ENCODE data around the gene CDK14.

Gene CDK14

DNA sequence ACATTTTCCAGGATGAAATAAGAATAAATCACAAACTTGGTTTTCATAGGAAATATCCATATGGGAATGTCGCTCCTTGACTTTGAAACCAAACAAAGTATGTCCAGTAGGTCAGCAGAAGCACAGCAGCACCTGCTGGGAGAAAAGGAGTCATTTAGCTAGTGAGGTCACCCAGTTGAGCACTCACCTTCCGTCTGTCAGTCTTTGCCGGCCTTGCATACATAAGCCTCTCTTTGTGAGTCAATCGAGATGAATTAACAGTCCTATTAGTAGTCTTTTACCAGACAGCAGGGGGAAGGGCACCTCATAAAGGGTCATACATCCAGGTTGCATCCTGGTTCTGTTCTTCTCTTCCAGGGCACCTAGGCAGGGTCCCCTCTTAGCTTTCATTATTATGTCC is 435.6 kb downstream of the CDK14 start:
- DNase-seq (ENCODE audit: extremely low read depth, insufficient read length): no peak
- no peaks in the 10 kb centered on the region for H3K27me3 ChIP-seq (replicated peaks; ENCODE audit: control insufficient read depth, insufficient read depth, low read length)
- H3K36me3 ChIP-seq (ENCODE audit: control insufficient read depth, insufficient read depth, low read length): no peaks in the 10 kb centered on the region
- TF ChIP-seq, protein P1, sequence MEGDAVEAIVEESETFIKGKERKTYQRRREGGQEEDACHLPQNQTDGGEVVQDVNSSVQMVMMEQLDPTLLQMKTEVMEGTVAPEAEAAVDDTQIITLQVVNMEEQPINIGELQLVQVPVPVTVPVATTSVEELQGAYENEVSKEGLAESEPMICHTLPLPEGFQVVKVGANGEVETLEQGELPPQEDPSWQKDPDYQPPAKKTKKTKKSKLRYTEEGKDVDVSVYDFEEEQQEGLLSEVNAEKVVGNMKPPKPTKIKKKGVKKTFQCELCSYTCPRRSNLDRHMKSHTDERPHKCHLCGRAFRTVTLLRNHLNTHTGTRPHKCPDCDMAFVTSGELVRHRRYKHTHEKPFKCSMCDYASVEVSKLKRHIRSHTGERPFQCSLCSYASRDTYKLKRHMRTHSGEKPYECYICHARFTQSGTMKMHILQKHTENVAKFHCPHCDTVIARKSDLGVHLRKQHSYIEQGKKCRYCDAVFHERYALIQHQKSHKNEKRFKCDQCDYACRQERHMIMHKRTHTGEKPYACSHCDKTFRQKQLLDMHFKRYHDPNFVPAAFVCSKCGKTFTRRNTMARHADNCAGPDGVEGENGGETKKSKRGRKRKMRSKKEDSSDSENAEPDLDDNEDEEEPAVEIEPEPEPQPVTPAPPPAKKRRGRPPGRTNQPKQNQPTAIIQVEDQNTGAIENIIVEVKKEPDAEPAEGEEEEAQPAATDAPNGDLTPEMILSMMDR (IDR thresholded peaks at IDR 0.05; ENCODE audit: insufficient read depth, low read length, poor library complexity, severe bottlenecking): no peak
- no peak overlapping the region for H3K4me3 ChIP-seq (replicated peaks; ENCODE audit: low read depth, low read length)

DNA sequence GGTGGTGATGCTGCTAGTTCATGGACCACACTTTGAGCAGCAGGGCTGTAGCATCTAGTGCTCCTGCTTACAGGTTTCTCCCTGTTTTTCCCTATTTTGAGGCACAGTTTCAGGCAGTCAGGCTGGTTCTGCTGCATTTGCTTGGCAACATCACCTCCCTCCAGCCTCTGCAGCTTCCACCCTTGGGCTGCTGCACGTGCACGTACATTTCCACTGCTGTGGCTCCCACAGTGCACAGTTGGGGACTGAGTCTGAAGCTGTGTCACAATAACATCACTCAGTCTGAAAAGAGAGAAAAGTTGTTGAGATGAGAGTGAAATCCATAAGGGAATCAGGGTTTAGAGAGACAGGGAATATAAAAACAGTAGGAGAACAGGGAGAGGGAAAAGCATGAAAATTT is 437.5 kb downstream of the CDK14 start:
- Histone ChIP-seq H3K36me3 (ENCODE audit: control insufficient read depth, insufficient read depth, low read length) (no peaks in the 10 kb centered on the region), H3K4me3 (replicated peaks; ENCODE audit: low read depth, low read length) (no peak overlapping the region), H3K27me3 (replicated peaks; ENCODE audit: control insufficient read depth, insufficient read depth, low read length) (no peaks in the 10 kb centered on the region)
- TF ChIP-seq, protein P1 (IDR thresholded peaks at IDR 0.05; ENCODE audit: insufficient read depth, low read length, poor library complexity, severe bottlenecking): no peak
- DNase-seq (ENCODE audit: extremely low read depth, insufficient read length): no peak

DNA sequence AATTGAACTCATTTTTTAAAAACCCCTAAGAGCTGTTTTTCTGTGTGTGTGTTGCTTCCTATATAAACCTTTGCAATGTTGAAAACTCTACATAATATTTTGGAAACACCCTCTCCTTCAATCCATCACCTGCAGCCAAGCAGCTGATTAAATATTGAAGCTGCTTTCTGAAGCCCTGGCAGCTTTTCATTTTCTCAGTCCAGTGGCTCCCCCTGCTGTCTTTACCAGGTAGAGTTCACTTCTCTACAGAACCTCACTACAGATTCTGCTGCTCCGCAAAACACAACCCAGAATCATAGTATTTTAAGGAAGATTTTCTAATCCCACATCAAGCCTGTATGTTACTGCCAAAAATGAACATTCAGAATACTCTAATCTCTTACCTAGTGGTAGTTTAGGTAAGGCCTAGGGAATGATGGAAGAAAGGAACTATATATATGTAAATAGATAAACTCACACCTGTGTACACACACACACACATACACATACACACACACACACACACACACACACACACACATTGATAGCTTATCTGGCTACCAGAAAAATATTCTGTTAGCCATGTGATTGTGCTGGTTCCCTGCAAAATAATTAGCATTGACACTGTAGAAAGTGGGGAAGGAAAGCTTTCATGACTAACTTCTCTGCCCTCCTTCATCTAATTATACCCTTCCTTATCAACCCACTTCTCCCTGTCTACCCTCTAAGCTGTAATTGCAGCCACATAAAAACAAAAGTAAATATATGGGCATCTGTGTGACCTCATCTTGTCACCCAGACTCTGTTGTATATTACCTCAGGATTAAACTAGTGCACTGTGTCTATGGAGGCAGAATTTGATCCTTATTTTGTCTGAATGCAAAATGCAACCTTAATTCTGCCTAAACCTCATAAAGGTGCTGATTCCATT is 438.6 kb downstream of the CDK14 start:
- H3K36me3 ChIP-seq (ENCODE audit: control insufficient read depth, insufficient read depth, low read length): no peaks in the 10 kb centered on the region
- H3K4me3 ChIP-seq (replicated peaks; ENCODE audit: low read depth, low read length): no peak overlapping the region
- no peak for DNase-seq (ENCODE audit: extremely low read depth, insufficient read length)
- TF ChIP-seq, protein P1 (IDR thresholded peaks at IDR 0.05; ENCODE audit: insufficient read depth, low read length, poor library complexity, severe bottlenecking): peak; percentile 67
- H3K27me3 ChIP-seq (replicated peaks; ENCODE audit: control insufficient read depth, insufficient read depth, low read length): no peaks in the 10 kb centered on the region

DNA sequence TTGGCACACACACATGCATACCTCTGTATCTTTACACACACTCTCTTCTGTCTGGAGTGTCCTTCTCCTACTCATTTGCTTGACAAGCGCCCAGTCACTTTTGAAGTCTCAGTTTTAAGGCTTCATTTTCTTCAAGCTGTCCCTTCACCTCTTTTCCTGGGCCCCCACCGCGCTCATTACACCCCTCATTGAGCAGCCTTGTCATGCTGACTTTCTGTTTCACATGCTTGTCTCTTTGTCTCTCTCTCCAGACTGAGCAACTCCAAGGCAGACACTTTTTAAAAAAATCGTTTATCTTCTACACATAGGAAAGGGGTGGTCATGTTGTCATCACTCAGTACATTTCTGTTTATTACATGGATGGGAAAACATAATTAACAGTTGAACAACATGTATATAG is 442.9 kb downstream of the CDK14 start:
- Histone ChIP-seq H3K4me3 (replicated peaks; ENCODE audit: low read depth, low read length) (no peak overlapping the region), H3K27me3 (replicated peaks; ENCODE audit: control insufficient read depth, insufficient read depth, low read length) (no peaks in the 10 kb centered on the region; the same call in 1 of the 2 replicates), H3K36me3 (ENCODE audit: control insufficient read depth, insufficient read depth, low read length) (no peaks in the 10 kb centered on the region)
- no peak for DNase-seq (ENCODE audit: extremely low read depth, insufficient read length)
- TF ChIP-seq, protein P1 (IDR thresholded peaks at IDR 0.05; ENCODE audit: insufficient read depth, low read length, poor library complexity, severe bottlenecking): no peak

DNA sequence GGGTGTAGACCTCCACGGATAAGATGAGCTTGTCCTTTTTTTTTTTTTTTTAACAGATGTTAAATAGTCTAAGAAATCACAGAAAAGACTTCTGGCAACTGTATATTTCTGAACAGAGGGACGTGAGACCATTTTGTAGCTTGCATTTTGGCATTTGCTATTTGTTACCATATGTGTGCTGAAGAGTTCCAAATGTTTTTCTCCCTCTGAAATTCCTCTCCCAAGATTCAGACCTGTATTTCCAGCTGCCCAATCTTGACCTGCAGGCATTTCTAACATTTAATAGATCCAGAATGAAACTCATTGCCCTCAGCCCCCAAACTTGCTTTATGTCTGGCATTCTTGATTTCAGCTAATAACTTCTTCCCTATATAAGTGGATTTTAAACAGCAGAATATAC is 445.0 kb downstream of the CDK14 start:
- TF ChIP-seq, protein P1 (IDR thresholded peaks at IDR 0.05; ENCODE audit: insufficient read depth, low read length, poor library complexity, severe bottlenecking): no peak
- Histone ChIP-seq H3K27me3 (replicated peaks; ENCODE audit: control insufficient read depth, insufficient read depth, low read length) (no peaks in the 10 kb centered on the region; the same call in 1 of the 2 replicates), H3K4me3 (replicated peaks; ENCODE audit: low read depth, low read length) (no peak overlapping the region), H3K36me3 (ENCODE audit: control insufficient read depth, insufficient read depth, low read length) (no peaks in the 10 kb centered on the region)
- DNase-seq (ENCODE audit: extremely low read depth, insufficient read length): no peak
